ENCODE results near the gene PDE6A. TPM values are rescaled to one million over a fixed set of nuclear protein-coding genes. Genes with fewer than 3 reads are reported as not detected.

The PDE6A gene
- total and polyA plus RNA-seq, 4 donors = 0.06 TPM; not detected in 3

DNA sequence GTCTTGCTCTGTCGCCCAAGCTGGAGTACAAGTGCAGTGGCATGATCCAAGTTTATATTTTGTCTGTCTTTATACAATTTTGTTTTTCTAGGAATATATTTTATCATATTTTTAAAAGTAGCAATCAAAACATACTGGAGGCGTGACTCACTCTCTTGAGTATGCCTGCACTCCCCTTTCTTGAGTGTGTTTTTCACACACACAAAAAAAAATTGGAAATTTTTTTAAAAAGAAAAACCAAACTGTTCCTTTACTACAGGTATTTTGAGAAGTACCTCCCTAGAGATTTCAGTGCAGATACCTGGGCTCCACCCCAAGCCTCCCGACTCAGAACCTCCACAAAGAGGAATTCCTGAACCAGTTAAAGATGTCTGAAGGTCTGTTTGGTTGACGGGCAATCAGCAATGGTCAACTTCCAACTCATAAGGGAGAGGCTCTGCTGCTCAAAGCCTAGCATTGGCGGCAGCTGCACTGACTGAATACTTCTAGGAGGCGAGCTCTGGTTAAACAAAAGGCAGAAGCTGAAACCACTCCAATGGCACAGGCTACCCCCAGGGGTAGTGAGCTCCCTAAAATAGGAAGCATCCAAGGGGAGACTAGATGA is 27.4 kb downstream of the PDE6A start (continued):
- TF ChIP-seq, protein P1, sequence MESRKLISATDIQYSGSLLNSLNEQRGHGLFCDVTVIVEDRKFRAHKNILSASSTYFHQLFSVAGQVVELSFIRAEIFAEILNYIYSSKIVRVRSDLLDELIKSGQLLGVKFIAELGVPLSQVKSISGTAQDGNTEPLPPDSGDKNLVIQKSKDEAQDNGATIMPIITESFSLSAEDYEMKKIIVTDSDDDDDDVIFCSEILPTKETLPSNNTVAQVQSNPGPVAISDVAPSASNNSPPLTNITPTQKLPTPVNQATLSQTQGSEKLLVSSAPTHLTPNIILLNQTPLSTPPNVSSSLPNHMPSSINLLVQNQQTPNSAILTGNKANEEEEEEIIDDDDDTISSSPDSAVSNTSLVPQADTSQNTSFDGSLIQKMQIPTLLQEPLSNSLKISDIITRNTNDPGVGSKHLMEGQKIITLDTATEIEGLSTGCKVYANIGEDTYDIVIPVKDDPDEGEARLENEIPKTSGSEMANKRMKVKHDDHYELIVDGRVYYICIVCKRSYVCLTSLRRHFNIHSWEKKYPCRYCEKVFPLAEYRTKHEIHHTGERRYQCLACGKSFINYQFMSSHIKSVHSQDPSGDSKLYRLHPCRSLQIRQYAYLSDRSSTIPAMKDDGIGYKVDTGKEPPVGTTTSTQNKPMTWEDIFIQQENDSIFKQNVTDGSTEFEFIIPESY (IDR thresholded peaks at IDR 0.05) = no peak
- TF ChIP-seq SP1 (IDR thresholded peaks at IDR 0.05) (no peak), TAF1 (conservative IDR thresholded peaks at IDR 0.05) (no peak), NR2F2 (IDR thresholded peaks at IDR 0.05) (no peak), JUND (IDR thresholded peaks at IDR 0.05) (no peak), EGR1 (IDR thresholded peaks at IDR 0.05; ENCODE audit: low read depth in 2 of 2) (no peak), HNF4A (conservative IDR thresholded peaks at IDR 0.05) (no peak), RAD21 (IDR thresholded peaks at IDR 0.05) (no peak), MAX (IDR thresholded peaks at IDR 0.05) (no peak), FOXA1 (IDR thresholded peaks at IDR 0.05) (no peak), GABPA (IDR thresholded peaks at IDR 0.05 in 1 of 2, conservative IDR thresholded peaks at IDR 0.05 in 1 of 2) (no peak), FOXA2 (IDR thresholded peaks at IDR 0.05) (no peak)

DNA sequence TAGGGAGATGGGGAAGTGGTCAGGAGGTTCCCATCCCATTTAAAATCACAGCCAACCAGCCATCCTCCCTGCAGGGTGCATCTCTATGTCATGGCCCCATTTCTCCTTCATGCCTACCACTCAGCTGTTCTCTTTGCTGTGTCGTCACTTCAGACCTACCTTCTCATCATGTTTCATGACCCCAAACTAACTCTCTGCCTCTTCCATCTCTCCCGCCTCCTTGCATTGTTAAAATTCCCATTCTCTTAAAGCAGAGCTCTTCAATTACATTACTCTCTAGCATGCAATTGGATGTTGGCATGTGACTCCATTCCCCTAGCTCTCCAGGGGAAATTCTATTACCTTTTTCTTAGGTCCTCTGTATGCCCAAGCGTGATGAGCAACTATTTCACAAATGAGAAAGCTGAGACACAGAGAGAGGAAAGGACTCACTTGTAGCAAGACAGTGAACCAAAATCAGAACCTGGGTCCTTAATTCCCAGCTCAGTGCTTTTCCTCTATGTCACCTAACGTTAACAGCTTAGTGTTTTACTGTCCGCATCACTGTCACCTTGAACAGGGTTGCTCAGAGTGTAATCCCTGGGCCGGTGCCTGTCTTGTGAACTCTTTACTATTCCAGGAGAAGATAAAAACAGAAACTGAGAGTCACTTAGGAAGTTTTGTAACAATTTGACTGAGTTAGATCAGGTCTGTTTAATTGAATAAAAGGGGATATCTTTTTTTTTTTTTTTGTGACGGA is 28.1 kb downstream of the PDE6A start:
- Histone ChIP-seq H3K4me3 (ENCODE audit: low read depth in 1 of 3, low read length in 3 of 3) (no peak overlapping the region), H3K9me3 (ENCODE audit: control insufficient read depth in 4 of 4, low read length in 3 of 4) (no peaks in the 10 kb centered on the region), H3K36me3 (ENCODE audit: control insufficient read depth in 4 of 4, insufficient read depth in 3 of 4, low read depth in 1 of 4, low read length in 3 of 4) (no peaks in the 10 kb centered on the region), H3K27me3 (ENCODE audit: control insufficient read depth in 4 of 4, insufficient read depth in 4 of 4, low read length in 3 of 4) (no peaks in the 10 kb centered on the region), H3K9ac (ENCODE audit: low read depth in 1 of 2, low read length in 2 of 2) (no peak overlapping the region), H3K27ac (ENCODE audit: low read depth in 1 of 2, low read length in 2 of 2) (no peak overlapping the region), H3K4me1 (ENCODE audit: control insufficient read depth in 4 of 4, insufficient read depth in 4 of 4, low read length in 3 of 4) (no peaks in the 10 kb centered on the region)
- WGBS = 91% methylated on average over 7 of the region's 7 CpGs
- no peak for TF ChIP-seq GABPA (IDR thresholded peaks at IDR 0.05 in 1 of 2, conservative IDR thresholded peaks at IDR 0.05 in 1 of 2)
- TF ChIP-seq, protein P1 (IDR thresholded peaks at IDR 0.05) = no peak
- no peak for TF ChIP-seq REST (IDR thresholded peaks at IDR 0.05)
- TF ChIP-seq RAD21 (IDR thresholded peaks at IDR 0.05) = no peak
- no peak for TF ChIP-seq RXRA (IDR thresholded peaks at IDR 0.05)
- no peak for TF ChIP-seq CTCF (IDR thresholded peaks at IDR 0.05; ENCODE audit: low read depth, low read length, missing input control)
- TF ChIP-seq EGR1 (IDR thresholded peaks at IDR 0.05; ENCODE audit: low read depth in 2 of 2) = no peak
- no peak for TF ChIP-seq JUND (IDR thresholded peaks at IDR 0.05)
- TF ChIP-seq FOXA1 (IDR thresholded peaks at IDR 0.05) = no peak
- DNase-seq (ENCODE audit: low spot score) = no peak

Data from liver (tissue), 9 donors.